IMR-90 (cell line): ENCODE results near the gene PKN3. TPM values are rescaled to one million over a fixed set of nuclear protein-coding genes. Genes with fewer than 3 reads are reported as not detected.

ENCODE experiments used
- ATAC-seq: fragments of 200-7000 bp; cut with Tn5 transposase; 2 replicates; pipeline ENCODE4 v1.9.1; 2020; ENCODE audit warnings: low read depth, mild to moderate bottlenecking, moderate library complexity
- BruUV-seq: library from RNA; stranded (reverse); fragments of 400-500 nt; replicated peaks from 2 replicates; lab custom pipeline; 2021; lab: Mats Ljungman, UMichigan
- CTCF ChIA-PET: fragments of 300-600 bp; formaldehyde crosslinking; extraction: SDS; loops from one replicate; lab custom pipeline; 2021; ENCODE audit warnings: antibody characterized with exemption; lab: Yijun Ruan, JAX
- POLR2A ChIA-PET: fragments of 300-600 bp; sonication (Branson Sonifier 250); formaldehyde crosslinking; loops from one replicate; lab custom pipeline; 2022; ENCODE audit warnings: antibody characterized with exemption; ENCODE audit not compliant: unreplicated experiment; lab: Charles Lee
- DNase-seq: peaks from one replicate; pipeline ENCODE4 v3.0.0; 2013
- H2AFZ ChIP-seq: replicated peaks from 2 replicates; pipeline ENCODE3; 2013; ENCODE audit warnings: low read length, mild to moderate bottlenecking; ENCODE audit not compliant: poor library complexity
- H2AK5ac ChIP-seq: 2 replicates; pipeline ENCODE4 v1.6.1; 2013; ENCODE audit warnings: low read depth, low read length, inconsistent platforms
- H2AK9ac ChIP-seq: replicated peaks from 2 replicates; pipeline ENCODE3; 2013; ENCODE audit warnings: mild to moderate bottlenecking, low read depth, low read length, moderate library complexity; ENCODE audit not compliant: poor library complexity
- H2BK120ac ChIP-seq: 2 replicates; pipeline ENCODE4 v1.6.1; 2013; ENCODE audit warnings: low read depth, low read length, inconsistent platforms
- H2BK15ac ChIP-seq: 3 replicates; pipeline ENCODE4 v1.6.1; 2013; ENCODE audit warnings: low read depth, low read length, inconsistent platforms
- H2BK20ac ChIP-seq: 2 replicates; pipeline ENCODE4 v1.6.1; 2013; ENCODE audit warnings: low read depth, mild to moderate bottlenecking, inconsistent platforms, low read length, moderate library complexity
- H2BK5ac ChIP-seq: 2 replicates; pipeline ENCODE4 v1.6.1; 2013; ENCODE audit warnings: mild to moderate bottlenecking, low read depth, low read length, inconsistent platforms; ENCODE audit not compliant: poor library complexity, severe bottlenecking
- H3K14ac ChIP-seq: replicated peaks from 2 replicates; pipeline ENCODE4 v1.6.1; 2013; ENCODE audit warnings: low read depth, low read length, inconsistent platforms
- H3K18ac ChIP-seq: 2 replicates; pipeline ENCODE4 v1.6.1; 2013; ENCODE audit warnings: low read depth, low read length, control low read depth
- H3K23ac ChIP-seq: 2 replicates; pipeline ENCODE4 v1.6.1; 2013; ENCODE audit warnings: low read depth, low read length, inconsistent platforms
- H3K27ac ChIP-seq: 2 replicates; pipeline ENCODE4 v1.5.1; 2013; ENCODE audit warnings: mild to moderate bottlenecking, control low read depth, low read length; ENCODE audit not compliant: insufficient read depth
- H3K27me3 ChIP-seq: 2 replicates; pipeline ENCODE4 v1.6.1; 2013; ENCODE audit warnings: low read length; ENCODE audit not compliant: control insufficient read depth, insufficient read depth
- H3K36me3 ChIP-seq: 2 replicates; pipeline ENCODE4 v1.6.1; 2013; ENCODE audit warnings: low read length, mixed read lengths; ENCODE audit not compliant: control insufficient read depth, insufficient read depth
- H3K4ac ChIP-seq: 2 replicates; pipeline ENCODE4 v1.6.1; 2013; ENCODE audit warnings: low read depth, low read length, inconsistent platforms
- H3K4me1 ChIP-seq: 2 replicates; pipeline ENCODE4 v1.6.1; 2013; ENCODE audit warnings: low read length, mixed read lengths; ENCODE audit not compliant: control insufficient read depth, insufficient read depth
- H3K4me2 ChIP-seq: 2 replicates; pipeline ENCODE4 v1.6.1; 2013; ENCODE audit warnings: low read depth, mild to moderate bottlenecking, control low read depth, low read length, moderate library complexity
- H3K4me3 ChIP-seq: 2 replicates; pipeline ENCODE4 v1.5.1; 2013; ENCODE audit warnings: low read depth, mild to moderate bottlenecking, control low read depth, low read length, moderate library complexity; ENCODE audit not compliant: insufficient read depth
- H3K56ac ChIP-seq: 2 replicates; pipeline ENCODE4 v1.6.1; 2013; ENCODE audit warnings: low read length, inconsistent platforms; ENCODE audit not compliant: insufficient read depth; ENCODE audit errors: extremely low read depth
- H3K79me1 ChIP-seq, 2 experiments: 2 replicates each; pipeline ENCODE4 v1.6.1; 2013; ENCODE audit warnings: low read length in 2 of 2, inconsistent platforms in 1 of 2, low read depth in 1 of 2
- H3K9ac ChIP-seq: 2 replicates; pipeline ENCODE4 v1.6.1; 2013; ENCODE audit warnings: low read depth, low read length, control low read depth
- H3K9me1 ChIP-seq: 2 replicates; pipeline ENCODE4 v1.6.1; 2013; ENCODE audit warnings: low read length, inconsistent platforms; ENCODE audit not compliant: insufficient read depth
- H3K9me3 ChIP-seq: 2 replicates; pipeline ENCODE4 v1.6.1; 2013; ENCODE audit warnings: low read length; ENCODE audit not compliant: control insufficient read depth, insufficient read depth
- H4K20me1 ChIP-seq: 2 replicates; pipeline ENCODE4 v1.6.1; 2013; ENCODE audit warnings: low read length, inconsistent platforms; ENCODE audit not compliant: insufficient read depth
- H4K5ac ChIP-seq: 2 replicates; pipeline ENCODE4 v1.6.1; 2013; ENCODE audit warnings: mild to moderate bottlenecking, low read depth, low read length, control low read depth
- H4K8ac ChIP-seq, 2 experiments: 2 replicates each; pipeline ENCODE4 v1.6.1; 2013; ENCODE audit warnings: low read depth in 2 of 2, low read length in 2 of 2, control low read depth in 1 of 2, inconsistent platforms in 1 of 2
- H4K91ac ChIP-seq: 2 replicates; pipeline ENCODE4 v1.6.1; 2013; ENCODE audit warnings: low read depth, low read length, inconsistent platforms; ENCODE audit not compliant: insufficient read depth
- BHLHE40 ChIP-seq: fragments of 150-350 bp; IDR thresholded peaks from 2 replicates; pipeline ENCODE4 v1.6.1; 2016; ENCODE audit warnings: mild to moderate bottlenecking, low read depth, low read length
- CHD1 ChIP-seq: IDR thresholded peaks from 2 replicates; pipeline ENCODE4 v1.6.1; 2012; ENCODE audit warnings: low read depth, low read length, improper control_type of control experiment
- CTCF ChIP-seq: conservative IDR thresholded peaks from 2 replicates; pipeline ENCODE4 v1.5.1; 2012; ENCODE audit warnings: mild to moderate bottlenecking, low read depth, low read length, improper control_type of control experiment
- ELK1 ChIP-seq: fragments of 150-350 bp; IDR thresholded peaks from 2 replicates; pipeline ENCODE4 v1.6.1; 2016; ENCODE audit warnings: low read depth, mild to moderate bottlenecking, low read length, moderate library complexity, borderline replicate concordance
- FOS ChIP-seq: fragments of 150-350 bp; IDR thresholded peaks from 2 replicates; pipeline ENCODE4 v1.6.1; 2016; ENCODE audit warnings: low read depth, low read length
- MAFK ChIP-seq: IDR thresholded peaks from 2 replicates; pipeline ENCODE4 v1.6.1; 2012; ENCODE audit warnings: low read depth, low read length, improper control_type of control experiment
- MAZ ChIP-seq: IDR thresholded peaks from 2 replicates; pipeline ENCODE4 v1.6.1; 2012; ENCODE audit warnings: low read depth, mild to moderate bottlenecking, low read length, improper control_type of control experiment, moderate library complexity, borderline replicate concordance
- MXI1 ChIP-seq: IDR thresholded peaks from 2 replicates; pipeline ENCODE4 v1.6.1; 2012; ENCODE audit warnings: low read depth, mild to moderate bottlenecking, low read length, moderate library complexity, borderline replicate concordance
- NFE2L2 ChIP-seq: fragments of 150-350 bp; IDR thresholded peaks from 2 replicates; pipeline ENCODE4 v1.6.1; 2016; ENCODE audit warnings: low read depth, mild to moderate bottlenecking, low read length
- POLR2A ChIP-seq: IDR thresholded peaks from 2 replicates; pipeline ENCODE4 v1.6.1; 2012; ENCODE audit warnings: mild to moderate bottlenecking, low read depth, low read length
- RAD21 ChIP-seq: IDR thresholded peaks from 2 replicates; pipeline ENCODE4 v1.6.1; 2012; ENCODE audit warnings: low read length, improper control_type of control experiment
- RFX5 ChIP-seq: IDR thresholded peaks from 2 replicates; pipeline ENCODE4 v1.8.0; 2012; ENCODE audit warnings: low read depth, mild to moderate bottlenecking, low read length, moderate library complexity
- SMC3 ChIP-seq: fragments of 150-350 bp; IDR thresholded peaks from 2 replicates; pipeline ENCODE4 v1.6.1; 2016; ENCODE audit warnings: low read depth, mild to moderate bottlenecking, antibody characterized with exemption, low read length, moderate library complexity
- USF2 ChIP-seq: fragments of 150-350 bp; IDR thresholded peaks from 2 replicates; pipeline ENCODE4 v1.6.1; 2017; ENCODE audit warnings: mild to moderate bottlenecking, antibody characterized with exemption, low read length, low read depth
- WGBS, 2 experiments: methylation state at CpG; one replicate each; pipeline versions ENCODE4 v1.1.5 to v1.1.7; 2013; ENCODE audit warnings: missing lambda C conversion rate in 2 of 2; ENCODE audit not compliant: insufficient read length in 1 of 2; ENCODE audit errors: extremely low coverage in 2 of 2; 5-methylcytosine and 5-hydroxymethylcytosine counted together
- dilution Hi-C: fragments of 300-500 bp; cut with HindIII; formaldehyde crosslinking; loops from one replicate; pipeline ENCODE4 v1.14.3; 2018; ENCODE audit warnings: low sequenced_read_pairs; ENCODE audit not compliant: unreplicated experiment
- in situ Hi-C: fragments of 300-500 bp; cut with MboI; formaldehyde crosslinking; loops from 3 replicates; pipeline ENCODE4 v1.14.3; 2019; ENCODE audit warnings: low sequenced_read_pairs, inconsistent platforms, mixed read lengths
- intact Hi-C: fragments of 100-400 bp; cut with micrococcal nuclease; formaldehyde crosslinking; loops from 2 replicates; pipeline ENCODE4 v1.10.0; 2022
- polyA plus RNA-seq, 3 experiments: library from polyadenylated mRNA; depleted of rRNA; stranded (reverse); fragments of >200 nt; gene quantifications; 2 replicates each; pipeline ENCODE4 v1.2.3, GENCODE V29; 2012; ENCODE audit warnings: low replicate concordance in 1 of 3
- total RNA-seq: library from RNA; depleted of rRNA; stranded (reverse); fragments of >200 nt; gene quantifications from 2 replicates; pipeline ENCODE4 v1.2.3, GENCODE V29; 2012

The PKN3 gene
- total and polyA plus RNA-seq, 2 of the 4 experiments (the other 2 are of a cell fraction) = 1.6 to 3.8 TPM

- H3K9me3 ChIP-seq = no peaks in the 10 kb centered on the region
- peak overlapping the region; percentile 64; the same call in 1 of the 2 replicates for H2AK5ac ChIP-seq
- H2AK9ac ChIP-seq = peak overlapping the region; percentile 98
- no peak overlapping the region for H2BK5ac ChIP-seq
- H3K9me1 ChIP-seq = peaks cover 22% of the 10 kb centered on the region
- peak overlapping the region; percentile 84 for H2AFZ ChIP-seq
- H2BK15ac ChIP-seq = 0 out of 3 replicates have a peak overlapping the region, but pooled peaks have one; percentile 20
- H3K36me3 ChIP-seq = no peaks in the 10 kb centered on the region; the same call in 1 of the 2 replicates
- H2BK120ac ChIP-seq = peak overlapping the region; percentile 14
- in situ Hi-C loops = no loop called here
- ATAC-seq = no peak
- H3K18ac ChIP-seq = peak overlapping the region; percentile 24; the same call in 1 of the 2 replicates
- dilution Hi-C loops = no loop called here
- no CpG with 5 or more reads among the region's 17 CpGs for WGBS, 2 experiments
- H3K27ac ChIP-seq = peak overlapping the region; percentile 43; the same call in 1 of the 2 replicates
- no peak overlapping the region for H3K4me3 ChIP-seq
- H2BK20ac ChIP-seq = no peak overlapping the region
- no peaks in the 10 kb centered on the region for H3K27me3 ChIP-seq
- POLR2A ChIA-PET = interaction anchor here (0.6 to 0.7 kb wide), 2 partner anchors 44 to 94 kb away, joined by 3 to 5 read pairs; no protein-coding TSS in a partner anchor
- intact Hi-C loops = no loop called here
- peak overlapping the region; percentile 71 to 82; a peak in 3 of 4 replicates for H4K8ac ChIP-seq
- H3K79me1 ChIP-seq = peaks cover 27 to 57% of the 10 kb centered on the region in 2 experiments
- BruUV-seq = no TSS peak
- peak overlapping the region; percentile 31; the same call in 1 of the 2 replicates for H3K23ac ChIP-seq
- H3K4me1 ChIP-seq = peaks cover 17% of the 10 kb centered on the region
- H3K56ac ChIP-seq = no peak overlapping the region
- H4K5ac ChIP-seq = peak overlapping the region; percentile 87
- peak overlapping the region; percentile 98 for H3K4ac ChIP-seq
- peaks cover 8% of the 10 kb centered on the region for H4K20me1 ChIP-seq
- peak overlapping the region; percentile 55 for H3K9ac ChIP-seq
- CTCF ChIA-PET = no interaction called here
- no peak for DNase-seq
- H3K4me2 ChIP-seq = peak overlapping the region; percentile 57
- H4K91ac ChIP-seq = peak overlapping the region; percentile 6; the same call in 1 of the 2 replicates
- peak overlapping the region; percentile 64 for H3K14ac ChIP-seq
- TF ChIP-seq MAFK = no peak
- no peak for TF ChIP-seq FOS
- TF ChIP-seq USF2 = no peak
- TF ChIP-seq CHD1 = no peak
- no peak for TF ChIP-seq RAD21
- TF ChIP-seq NFE2L2 = no peak
- TF ChIP-seq MAZ = no peak
- TF ChIP-seq BHLHE40 = no peak
- TF ChIP-seq SMC3 = no peak
- TF ChIP-seq MXI1 = no peak
- no peak for TF ChIP-seq POLR2A
- no peak for TF ChIP-seq ELK1
- TF ChIP-seq RFX5 = no peak
- TF ChIP-seq CTCF = no peak
These were observed 16.4 kb upstream of the PKN3 start for GRCh38 chr9:128685636-128686489.
